Measurements from ENCODE around the gene NKIRAS2. TPM values are rescaled to one million over a fixed set of nuclear protein-coding genes. Genes with fewer than 3 reads are reported as not detected.

The NKIRAS2 gene
- total and polyA plus RNA-seq, 2 donors (not counting 3 experiments of a cell fraction or from before 2014, with no cell fraction given): 57.3 to 87.6 TPM

DNA sequence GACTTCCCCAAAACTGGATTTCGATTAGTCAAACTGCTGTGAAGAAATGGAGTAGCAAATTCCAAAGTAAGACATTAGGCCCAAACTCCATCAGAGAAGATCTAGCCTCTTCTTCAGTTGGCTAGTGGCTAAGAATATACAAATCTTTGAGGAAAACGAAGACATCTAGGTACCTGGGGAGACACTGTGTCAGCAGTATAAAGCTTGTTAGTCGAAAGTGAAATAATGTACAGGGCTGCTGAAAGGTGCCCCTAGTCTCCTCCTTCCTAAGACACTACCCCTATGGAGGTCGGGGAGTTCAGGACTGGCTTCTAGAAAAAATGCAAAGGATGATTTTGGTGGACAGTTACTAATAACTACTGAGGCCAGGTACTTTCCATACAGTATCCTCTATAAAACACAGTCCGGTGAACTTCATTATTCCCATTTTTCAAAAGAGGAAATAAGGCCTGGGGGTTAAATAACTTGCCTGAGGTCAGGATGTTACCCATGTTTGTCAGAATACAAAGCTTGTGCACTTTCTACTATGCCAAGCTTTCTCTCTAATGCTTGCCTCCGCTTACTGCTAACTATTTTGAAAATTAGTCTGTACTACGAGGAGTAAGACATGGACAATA lies 17.6 kb upstream of the NKIRAS2 start:
- dilution Hi-C loops (cut with MboI; ENCODE audit: extremely low pct_ligation_motif_present, low sequenced_read_pairs) (no loop called here), intact Hi-C loops (cut with micrococcal nuclease) (no loop called here)
- no peak for TF ChIP-seq JUN (IDR thresholded peaks at IDR 0.05; ENCODE audit: borderline replicate concordance, insufficient read depth, insufficient read length, low read depth)
- no peak for TF ChIP-seq CTCF (IDR thresholded peaks at IDR 0.05; ENCODE audit: extremely low read depth in 1 of 2, insufficient read depth in 1 of 2, low read depth in 1 of 2, low read length in 2 of 2)
- TF ChIP-seq POLR2A (IDR thresholded peaks at IDR 0.05; ENCODE audit: low read depth, low read length): no peak
- TF ChIP-seq POLR2AphosphoS5 (IDR thresholded peaks at IDR 0.05; ENCODE audit: insufficient read depth, low read depth, low read length): no peak
- no peak for TF ChIP-seq FOS (IDR thresholded peaks at IDR 0.05; ENCODE audit: borderline replicate concordance, insufficient read depth, low read length)
- no peak for TF ChIP-seq EZH2 (IDR thresholded peaks at IDR 0.05; ENCODE audit: borderline replicate concordance, low read depth, low read length, severe bottlenecking)
- TF ChIP-seq GATA2 (IDR thresholded peaks at IDR 0.05; ENCODE audit: insufficient read depth, insufficient read length, low read depth, low read length): no peak
- TF ChIP-seq, protein P1, sequence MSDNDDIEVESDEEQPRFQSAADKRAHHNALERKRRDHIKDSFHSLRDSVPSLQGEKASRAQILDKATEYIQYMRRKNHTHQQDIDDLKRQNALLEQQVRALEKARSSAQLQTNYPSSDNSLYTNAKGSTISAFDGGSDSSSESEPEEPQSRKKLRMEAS (IDR thresholded peaks at IDR 0.05; ENCODE audit: insufficient read depth, insufficient read length): no peak
- no peak for TF ChIP-seq MYC (IDR thresholded peaks at IDR 0.05; ENCODE audit: low read depth, low read length)
- H3K9ac ChIP-seq (replicated peaks; ENCODE audit: extremely low read depth, insufficient read depth, low read length): no peak overlapping the region
- no peaks in the 10 kb centered on the region for H3K27me3 ChIP-seq (ENCODE audit: control insufficient read depth in 2 of 2, insufficient read depth in 2 of 2, low read length in 2 of 2)
- ChIA-PET POLR2A (no interaction called here), CTCF (interaction anchor here (0.9 to 3.2 kb wide), 6 partner anchors 14 to 99 kb away, joined by 3 to 13 read pairs (median 6); partner anchors contain the start of gene NKIRAS2)
- H3K9me3 ChIP-seq (replicated peaks; ENCODE audit: control insufficient read depth, insufficient read depth, low read length): no peaks in the 10 kb centered on the region
- H3K36me3 ChIP-seq (ENCODE audit: control insufficient read depth in 2 of 2, extremely low read depth in 1 of 2, insufficient read depth in 2 of 2, low read length in 2 of 2): peaks cover 11 to 25% of the 10 kb centered on the region in 2 experiments
- peaks cover 11% of the 10 kb centered on the region for H4K20me1 ChIP-seq (replicated peaks; ENCODE audit: control insufficient read depth, extremely low read depth, insufficient read depth, low read length)
- no peak for FAIRE-seq
- H2AFZ ChIP-seq (ENCODE audit: low read depth, low read length): no peak overlapping the region
- DNase-seq (ENCODE audit: low read depth, low spot score): no peak
- peaks cover 66% of the 10 kb centered on the region for H3K79me2 ChIP-seq (ENCODE audit: control insufficient read depth, insufficient read depth, low read length)
- H3K4me3 ChIP-seq (replicated peaks in 1 of 3; ENCODE audit: insufficient read depth in 1 of 3, low read depth in 1 of 3, low read length in 3 of 3): no peak overlapping the region
- H3K4me2 ChIP-seq (ENCODE audit: insufficient read depth, low read length): peak overlapping the region; percentile 1
- peak overlapping the region; percentile 4 for H3K27ac ChIP-seq (ENCODE audit: insufficient read depth, low read depth, low read length)
- no peaks in the 10 kb centered on the region for H3K9me1 ChIP-seq (replicated peaks; ENCODE audit: control insufficient read depth, extremely low read depth, insufficient read depth, low read length)
- H3K4me1 ChIP-seq (ENCODE audit: control insufficient read depth, extremely low read depth, insufficient read depth, low read length): peaks cover 16% of the 10 kb centered on the region
- no TSS peak for BruUV-seq (replicated peaks)
